K562 (cell line): ENCODE data around the gene GNG14. TPM values are rescaled to one million over a fixed set of nuclear protein-coding genes. Genes with fewer than 3 reads are reported as not detected.

Experiments used
- ATAC-seq: fragments of 200-7000 bp; cut with Tn5 transposase; 3 replicates; pipeline ENCODE4 v1.9.1; 2020; ENCODE audit warnings: moderate library complexity
- BruUV-seq: library from RNA; stranded (reverse); fragments of 400-500 nt; replicated peaks from 2 replicates; lab custom pipeline; 2021; lab: Mats Ljungman, UMichigan
- CTCF ChIA-PET: fragments of 300-600 bp; formaldehyde crosslinking; extraction: SDS; loops from one replicate; lab custom pipeline; 2021; ENCODE audit warnings: low intra/inter-chr PET ratio; lab: Yijun Ruan, JAX
- POLR2A ChIA-PET: fragments of 300-600, 350-650 bp; sonication (Branson Sonifier 250); formaldehyde crosslinking; extraction: SDS; loops from one replicate; lab custom pipeline; 2021; ENCODE audit warnings: antibody characterized with exemption, inconsistent platforms; lab: Yijun Ruan, JAX
- DNase-seq, 4 experiments: peaks; one replicate each; pipeline versions ENCODE4 v3.0.0 to v3.0.0-alpha.2; 2011 to 2018; ENCODE audit warnings: low spot score in 3 of 4, mixed read lengths in 3 of 4; ENCODE audit errors: extremely low read depth in 1 of 4
- FAIRE-seq: peaks from 2 replicates; lab custom pipeline; 2011; peaks lifted over from hg19 to GRCh38; lab: Jason Lieb, UNC
- H2AFZ ChIP-seq: 2 replicates; pipeline ENCODE4 v1.6.0; 2011; ENCODE audit warnings: low read depth, low read length, control low read depth, inconsistent platforms
- H3K27ac ChIP-seq: fragments of 200-600 bp; 3 replicates; pipeline ENCODE4 v1.8.0; 2011; ENCODE audit warnings: low read depth, mild to moderate bottlenecking, control low read depth, inconsistent platforms, low read length, moderate library complexity, mixed read lengths; ENCODE audit errors: extremely low read depth
- H3K27me3 ChIP-seq, 2 experiments: fragments of 300-600 bp in 1 of 2; 2 replicates in 1 of 2; 3 replicates in 1 of 2; pipeline versions ENCODE4 v1.6.0 to v1.8.0; 2011; ENCODE audit warnings: inconsistent platforms in 2 of 2, low read length in 2 of 2, mild to moderate bottlenecking in 1 of 2, mixed read lengths in 1 of 2, moderate library complexity in 1 of 2; ENCODE audit not compliant: control insufficient read depth in 2 of 2, insufficient read depth in 2 of 2
- H3K36me3 ChIP-seq: fragments of 300-600 bp; 3 replicates; pipeline ENCODE4 v1.8.0; 2011; ENCODE audit warnings: mild to moderate bottlenecking, low read length, inconsistent platforms; ENCODE audit not compliant: control insufficient read depth, insufficient read depth
- H3K4me1 ChIP-seq, 2 experiments: fragments of 200-600 bp in 1 of 2; replicated peaks in 1 of 2; 2 replicates in 1 of 2; 3 replicates in 1 of 2; pipeline versions ENCODE4 v1.5.1 to v1.8.0; 2011; ENCODE audit warnings: inconsistent platforms in 2 of 2, low read length in 2 of 2, mild to moderate bottlenecking in 1 of 2, mixed read lengths in 1 of 2, moderate library complexity in 1 of 2; ENCODE audit not compliant: control insufficient read depth in 2 of 2, insufficient read depth in 2 of 2
- H3K4me2 ChIP-seq: 2 replicates; pipeline ENCODE4 v1.6.1; 2011; ENCODE audit warnings: low read length, control low read depth, inconsistent platforms, mixed read lengths; ENCODE audit not compliant: insufficient read depth
- H3K4me3 ChIP-seq: fragments of 200-600 bp; sonication (generic), shearing (Covaris generic); 2 replicates; pipeline ENCODE4 v1.5.1; 2016; ENCODE audit warnings: control low read depth, inconsistent platforms
- H3K79me2 ChIP-seq: fragments of 200-600 bp; 3 replicates; pipeline ENCODE4 v1.8.0; 2011; ENCODE audit warnings: low read length, inconsistent platforms; ENCODE audit not compliant: control insufficient read depth, insufficient read depth
- H3K9ac ChIP-seq, 2 experiments: 2 replicates each; pipeline versions ENCODE4 v1.6.0 to v1.6.1; 2011; ENCODE audit warnings: low read depth in 2 of 2, low read length in 2 of 2, control low read depth in 1 of 2, inconsistent platforms in 1 of 2, mild to moderate bottlenecking in 1 of 2, mixed read lengths in 1 of 2; ENCODE audit not compliant: insufficient read depth in 1 of 2
- H3K9me1 ChIP-seq: one replicate; pipeline ENCODE4 v1.6.0; 2011; ENCODE audit warnings: inconsistent platforms, mild to moderate bottlenecking, low read length, moderate library complexity; ENCODE audit not compliant: control insufficient read depth, insufficient read depth
- H3K9me3 ChIP-seq: replicated peaks from 2 replicates; pipeline ENCODE4 v1.5.1; 2011; ENCODE audit warnings: low read depth, low read length, inconsistent platforms; ENCODE audit not compliant: control insufficient read depth, insufficient read depth
- H4K20me1 ChIP-seq: replicated peaks from 2 replicates; pipeline ENCODE4 v1.6.1; 2011; ENCODE audit warnings: low read length, inconsistent platforms, mixed read lengths; ENCODE audit not compliant: control insufficient read depth, insufficient read depth
- CXXC5 ChIP-seq: fragments of 250-450 bp; sonication (Bioruptor Pico); IDR thresholded peaks from 2 replicates; pipeline ENCODE4 v1.8.0; 2022; ENCODE audit warnings: inconsistent platforms, mild to moderate bottlenecking, moderate library complexity
- E2F1 ChIP-seq: sonication (generic); formaldehyde crosslinking; IDR thresholded peaks from 2 replicates; pipeline ENCODE4 v1.8.1; 2023; ENCODE audit warnings: mild to moderate bottlenecking, missing genetic modification reagents, moderate library complexity
- EGR1 ChIP-seq: fragments of 450-650 bp; conservative IDR thresholded peaks from 2 replicates; pipeline ENCODE4 v1.6.1; 2017; ENCODE audit warnings: mild to moderate bottlenecking
- HIVEP1 ChIP-seq: fragments of 250-450 bp; sonication (Bioruptor Pico); IDR thresholded peaks from 2 replicates; pipeline ENCODE4 v1.4.0; 2020; ENCODE audit warnings: mild to moderate bottlenecking
- HMGN3 ChIP-seq: IDR thresholded peaks from 2 replicates; pipeline ENCODE4 v1.6.1; 2011; ENCODE audit warnings: borderline replicate concordance, low read depth, mild to moderate bottlenecking, mixed read lengths, low read length; ENCODE audit not compliant: insufficient read length; ENCODE audit errors: extremely low read depth
- MAZ ChIP-seq, 2 experiments: fragments of 450-650 bp in 1 of 2; sonication (generic) in 1 of 2; formaldehyde crosslinking; IDR thresholded peaks in 1 of 2; conservative IDR thresholded peaks in 1 of 2; 2 replicates each; pipeline versions ENCODE4 v1.4.0 to v1.5.0; 2020; ENCODE audit warnings: mild to moderate bottlenecking in 1 of 2, missing genetic modification reagents in 1 of 2
- MTA3 ChIP-seq: fragments of 450-650 bp; formaldehyde crosslinking; IDR thresholded peaks from 2 replicates; pipeline ENCODE4 v1.6.1; 2017; ENCODE audit warnings: mild to moderate bottlenecking, borderline replicate concordance
- NCOA4 ChIP-seq: fragments of 450-650 bp; IDR thresholded peaks from 2 replicates; pipeline ENCODE4 v1.6.1; 2018; ENCODE audit warnings: mild to moderate bottlenecking; ENCODE audit not compliant: partially characterized antibody
- PHF8 ChIP-seq: fragments of 200-600 bp; sonication (generic); IDR thresholded peaks from 2 replicates; pipeline ENCODE4 v1.6.1; 2012; ENCODE audit warnings: mixed run types, mild to moderate bottlenecking, inconsistent platforms, low read length, moderate library complexity, borderline replicate concordance
- SIN3A ChIP-seq, 2 experiments: fragments of 150-350 bp in 1 of 2; IDR thresholded peaks; 2 replicates each; pipeline ENCODE4 v1.6.1; 2011 to 2016; ENCODE audit warnings: borderline replicate concordance in 2 of 2, low read depth in 2 of 2, low read length in 2 of 2, mild to moderate bottlenecking in 2 of 2, moderate library complexity in 2 of 2; ENCODE audit not compliant: control insufficient read depth in 1 of 2
- SIX5 ChIP-seq, 2 experiments: IDR thresholded peaks; 2 replicates each; pipeline ENCODE4 v1.6.1; 2011; ENCODE audit warnings: low read length in 2 of 2, borderline replicate concordance in 1 of 2, low read depth in 1 of 2, mild to moderate bottlenecking in 1 of 2, moderate library complexity in 1 of 2; ENCODE audit not compliant: insufficient read depth in 1 of 2
- SUPT5H ChIP-seq: fragments of 450-650 bp; IDR thresholded peaks from 2 replicates; pipeline ENCODE4 v1.6.1; 2016
- TCF3 ChIP-seq: sonication (generic); formaldehyde crosslinking; IDR thresholded peaks from 2 replicates; pipeline ENCODE4 v1.4.0; 2020; ENCODE audit warnings: mild to moderate bottlenecking, missing genetic modification reagents
- ZNF408 ChIP-seq: fragments of 250-450 bp; sonication (Bioruptor Pico); IDR thresholded peaks from 2 replicates; pipeline ENCODE4 v1.4.0; 2020; ENCODE audit warnings: low read depth, mild to moderate bottlenecking, moderate library complexity
- ZNF436 ChIP-seq: fragments of 250-450, 450-650 bp; sonication (Bioruptor Pico); formaldehyde crosslinking; IDR thresholded peaks from 2 replicates; pipeline ENCODE4 v1.7.0; 2020; ENCODE audit warnings: mild to moderate bottlenecking
- ZNF589 ChIP-seq: fragments of 200-800 bp; sonication (Bioruptor generic); IDR thresholded peaks from 2 replicates; pipeline ENCODE4 v1.6.1; 2016; ENCODE audit warnings: low read depth, missing genetic modification characterization, missing compliant biosample characterization
- ZNF77 ChIP-seq: fragments of 250-450 bp; sonication (Bioruptor Pico); IDR thresholded peaks from 2 replicates; pipeline ENCODE4 v1.5.0; 2020
- WGBS: fragments of 100-300 bp; shearing (Covaris generic); methylation state at CpG from one replicate; pipeline ENCODE4 v1.1.6; 2016; ENCODE audit warnings: low coverage, mixed read lengths; ENCODE audit not compliant: insufficient coverage; ENCODE audit errors: missing lambda C conversion rate; 5-methylcytosine and 5-hydroxymethylcytosine counted together
- in situ Hi-C: fragments of 300-500 bp; cut with MboI; formaldehyde crosslinking; loops from 4 replicates; pipeline ENCODE4 v1.15.0; 2018; ENCODE audit warnings: inconsistent platforms, mixed read lengths
- intact Hi-C: fragments of 100-400 bp; cut with micrococcal nuclease; formaldehyde crosslinking; loops from 2 replicates; pipeline ENCODE4 v1.14.2; 2022
- polyA plus RNA-seq, 8 experiments: library from polyadenylated mRNA; depleted of rRNA in 4 of 8; stranded (reverse) in 5 of 8; unstranded in 3 of 8; fragments of >200 nt; fragmentation: Nextera tagmentation in 2 of 8; fragmentation: Illumina TruSeq in 1 of 8; extraction: Ambion mirVana in 2 of 8; extraction: Trizol in 1 of 8; gene quantifications; 2 replicates each; pipeline versions ENCODE4 v1.2.1 to v1.2.3, GENCODE V29; 2011 to 2014; ENCODE audit warnings: inconsistent platforms in 1 of 8, missing spikeins in 1 of 8
- total RNA-seq, 7 experiments: library from RNA; depleted of rRNA in 6 of 7; stranded (reverse); fragments of >200 nt in 6 of 7; fragmentation: Illumina TruSeq in 2 of 7; extraction: Trizol in 2 of 7; gene quantifications; 2 replicates each; pipeline versions ENCODE4 v1.2.1 to v1.2.3, GENCODE V29; 2011 to 2021; ENCODE audit warnings: low replicate concordance in 1 of 7
- TF ChIP-seq, protein P1 (sequence below): fragments of 200-800 bp; sonication (Bioruptor generic); IDR thresholded peaks from 2 replicates; pipeline ENCODE4 v1.6.1; 2017; ENCODE audit warnings: missing genetic modification characterization, missing compliant biosample characterization

GNG14 gene
- total and polyA plus RNA-seq, 9 of the 15 experiments (the other 6 are each of a cell fraction or from before 2014, with no cell fraction given) = not detected

DNA sequence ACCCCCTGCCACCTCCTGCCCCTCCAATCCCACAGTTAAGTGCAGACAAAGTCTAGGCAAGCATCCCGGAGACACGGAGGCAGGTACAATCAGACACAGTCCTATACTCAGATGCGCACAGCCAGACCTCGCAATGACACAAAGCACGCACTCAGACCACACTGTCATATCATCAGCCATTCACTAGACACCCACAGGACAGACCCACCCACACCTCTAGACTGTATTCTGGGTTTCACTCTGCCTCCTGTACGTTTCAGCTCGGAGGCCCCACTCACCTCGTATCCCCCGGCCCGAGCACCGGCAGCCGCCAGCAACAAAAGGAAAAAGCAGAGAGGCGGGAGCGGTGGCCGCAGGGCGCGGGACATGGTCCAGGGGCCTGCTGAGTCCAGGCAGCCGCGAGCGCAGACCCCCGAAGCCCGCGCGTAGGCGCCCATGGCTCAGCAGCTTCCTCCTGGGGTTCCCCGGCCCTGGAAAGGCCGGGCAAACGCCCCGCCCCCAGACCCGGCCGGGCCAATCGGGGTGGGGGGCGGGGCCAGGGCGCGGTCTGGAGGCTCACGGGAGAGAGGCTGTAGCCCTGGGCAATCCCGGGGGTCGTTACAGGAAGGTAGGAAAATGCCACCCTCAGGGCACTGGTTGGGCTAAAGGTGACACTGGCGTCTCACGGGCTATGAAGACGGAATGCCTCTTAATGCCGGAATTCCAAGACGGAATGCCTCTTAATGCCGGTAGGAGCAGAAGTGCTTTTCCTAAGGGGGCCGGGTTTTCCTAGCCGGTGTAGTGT, 21.3 kb upstream of the GNG14 start, which contains the start of the genes MAN2B1 and WDR83:
TSS of gene MAN2B1 (minus strand) at position 478 of the 784 bp plus-strand sequence. CDS start at position 437, 41 bp downstream.
TSS of gene WDR83 (plus strand) at position 543 of the 784 bp plus-strand sequence. CDS start 2,984 bp downstream, outside the sequence.
- Histone ChIP-seq H3K36me3 (peaks cover 27% of the 10 kb centered on the region; the same call in 2 of the 3 replicates), H3K9me1 (no peaks in the 10 kb centered on the region), H3K9me3 (no peaks in the 10 kb centered on the region), H3K4me1 (peaks cover 18 to 54% of the 10 kb centered on the region in 2 experiments; a peak in 4 of 5 replicates), H3K27ac (peak within 1 kb of the TSS; percentile 62; the same call in 2 of the 3 replicates), H3K9ac (peak within 1 kb of the TSS; percentile 70 to 89), H3K27me3 (no peaks in the 10 kb centered on the region), H2AFZ (peak within 1 kb of the TSS; percentile 95), H4K20me1 (peaks cover 5% of the 10 kb centered on the region; the same call in 1 of the 2 replicates), H3K79me2 (peaks cover 34% of the 10 kb centered on the region), H3K4me3 (peak within 1 kb of the TSS; percentile 75), H3K4me2 (peak within 1 kb of the TSS; percentile 99)
- in situ Hi-C loops (no loop called here), intact Hi-C loops (no loop called here)
- CTCF ChIA-PET = no interaction called here
- DNase-seq = peak; percentile 87 to 96 (median 94)
- WGBS = 1% methylated on average over 42 of the region's 46 CpGs
- peak; percentile 88 for ATAC-seq
- POLR2A ChIA-PET = interaction anchor here (0.6 to 1.1 kb wide), 11 partner anchors 9 to 596 kb away, joined by 3 to 6 read pairs (median 4); partner anchors contain the start of genes ZNF490 and ZNF791
- peak; percentile 80 for FAIRE-seq
- no TSS peak for BruUV-seq
- TF ChIP-seq MTA3 (0 out of 2 replicates have a peak, but pooled peaks have one; percentile 51), MAZ (CRISPR knock-in tag; conservative IDR thresholded peaks at IDR 0.05 in 1 of 2, IDR thresholded peaks at IDR 0.05 in 1 of 2) (peak in 1 of 2 experiments; percentile 66; a peak in 2 of 4 replicates), ZNF589 (CRISPR knock-in tag) (no peak), HMGN3 (peak; percentile 65), TCF3 (no peak), HIVEP1 (CRISPR knock-in tag) (no peak), NCOA4 (no peak), ZNF436 (CRISPR knock-in tag) (0 out of 2 replicates have a peak, but pooled peaks have one; percentile 20), CXXC5 (0 out of 2 replicates have a peak, but pooled peaks have one; percentile 33), E2F1 (peak; percentile 42; the same call in 1 of the 2 replicates), ZNF408 (CRISPR knock-in tag) (no peak), SIX5 (IDR thresholded peaks at IDR 0.05; ENCODE audit: borderline replicate concordance in 1 of 2, insufficient read depth in 1 of 2, low read depth in 1 of 2, low read length in 2 of 2) (no peak), SUPT5H (peak; percentile 44; the same call in 1 of the 2 replicates), ZNF77 (CRISPR knock-in tag) (no peak), EGR1 (peak; percentile 44; the same call in 1 of the 2 replicates), SIN3A (IDR thresholded peaks at IDR 0.05; ENCODE audit: borderline replicate concordance in 2 of 2, control insufficient read depth in 1 of 2, low read depth in 2 of 2, low read length in 2 of 2) (peak in 1 of 2 experiments; percentile 51; a peak in 2 of 4 replicates), PHF8 (peak; percentile 78; the same call in 1 of the 2 replicates)
- TF ChIP-seq, protein P1, sequence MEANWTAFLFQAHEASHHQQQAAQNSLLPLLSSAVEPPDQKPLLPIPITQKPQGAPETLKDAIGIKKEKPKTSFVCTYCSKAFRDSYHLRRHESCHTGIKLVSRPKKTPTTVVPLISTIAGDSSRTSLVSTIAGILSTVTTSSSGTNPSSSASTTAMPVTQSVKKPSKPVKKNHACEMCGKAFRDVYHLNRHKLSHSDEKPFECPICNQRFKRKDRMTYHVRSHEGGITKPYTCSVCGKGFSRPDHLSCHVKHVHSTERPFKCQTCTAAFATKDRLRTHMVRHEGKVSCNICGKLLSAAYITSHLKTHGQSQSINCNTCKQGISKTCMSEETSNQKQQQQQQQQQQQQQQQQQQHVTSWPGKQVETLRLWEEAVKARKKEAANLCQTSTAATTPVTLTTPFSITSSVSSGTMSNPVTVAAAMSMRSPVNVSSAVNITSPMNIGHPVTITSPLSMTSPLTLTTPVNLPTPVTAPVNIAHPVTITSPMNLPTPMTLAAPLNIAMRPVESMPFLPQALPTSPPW = no peak; the same call in 1 of the 2 replicates
